Iris pigment epithelial cell (primary cell): ENCODE data around the gene GRIK5.
"Not testable (repeated sequence)": the region's sequence is repeated elsewhere in the genome, so short reads cannot be mapped to it uniquely, and the experiment has no call there.

Source experiments
- DNase-seq: peaks from one replicate; pipeline ENCODE4 v3.0.0-alpha.2; 2011; ENCODE audit warnings: low read depth

GRIK5 gene

DNA sequence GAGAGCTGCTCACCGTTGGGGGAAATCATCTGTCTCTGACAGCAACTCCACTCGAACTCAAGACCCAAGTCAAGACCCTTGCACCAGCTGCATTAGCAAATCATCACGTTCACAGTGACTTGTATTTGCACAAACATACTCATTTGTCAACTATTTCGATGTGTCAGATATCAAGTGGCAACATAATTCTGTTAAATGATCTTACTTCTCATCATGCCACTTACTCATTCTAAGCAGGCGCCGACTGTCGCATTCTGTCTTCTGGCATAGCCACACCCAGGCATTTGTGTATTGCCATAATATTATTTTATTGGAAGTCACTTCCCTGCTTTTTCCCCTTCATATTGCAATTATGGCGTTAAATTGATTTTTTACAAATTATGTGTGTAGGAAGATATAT lies 53.0 kb downstream of the GRIK5 start:
- no peak for DNase-seq

- not testable (repeated sequence) for DNase-seq
Measured at GRCh38 chr19:42012747-42013146, 57.3 kb downstream of the GRIK5 start.

- peak; percentile 52 for DNase-seq
Measured at GRCh38 chr19:42010245-42011126, 59.5 kb downstream of the GRIK5 start.

- no peak for DNase-seq
Measured at GRCh38 chr19:42006569-42006968, 63.4 kb downstream of the GRIK5 start.

DNA sequence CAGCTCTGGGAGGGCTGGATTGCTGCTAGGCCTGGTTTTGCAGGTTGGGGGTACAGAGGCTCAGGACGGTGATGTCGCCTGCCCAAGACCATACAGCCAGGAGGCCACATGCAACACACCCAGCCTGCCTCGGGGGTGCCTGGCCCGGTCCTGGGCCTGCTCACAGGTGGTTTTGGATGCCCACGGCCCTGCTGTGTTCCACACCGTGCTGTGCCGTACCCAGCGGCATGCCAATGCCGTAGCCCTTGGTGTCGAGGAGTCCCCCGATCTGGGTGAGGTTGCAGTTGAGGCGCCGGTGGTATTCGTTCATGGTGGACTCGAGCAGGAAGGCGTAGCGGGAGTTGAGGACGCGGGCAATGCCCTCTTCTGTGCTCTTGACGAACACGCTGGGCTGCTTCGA lies 64.5 kb downstream of the GRIK5 start:
- no peak for DNase-seq

DNA sequence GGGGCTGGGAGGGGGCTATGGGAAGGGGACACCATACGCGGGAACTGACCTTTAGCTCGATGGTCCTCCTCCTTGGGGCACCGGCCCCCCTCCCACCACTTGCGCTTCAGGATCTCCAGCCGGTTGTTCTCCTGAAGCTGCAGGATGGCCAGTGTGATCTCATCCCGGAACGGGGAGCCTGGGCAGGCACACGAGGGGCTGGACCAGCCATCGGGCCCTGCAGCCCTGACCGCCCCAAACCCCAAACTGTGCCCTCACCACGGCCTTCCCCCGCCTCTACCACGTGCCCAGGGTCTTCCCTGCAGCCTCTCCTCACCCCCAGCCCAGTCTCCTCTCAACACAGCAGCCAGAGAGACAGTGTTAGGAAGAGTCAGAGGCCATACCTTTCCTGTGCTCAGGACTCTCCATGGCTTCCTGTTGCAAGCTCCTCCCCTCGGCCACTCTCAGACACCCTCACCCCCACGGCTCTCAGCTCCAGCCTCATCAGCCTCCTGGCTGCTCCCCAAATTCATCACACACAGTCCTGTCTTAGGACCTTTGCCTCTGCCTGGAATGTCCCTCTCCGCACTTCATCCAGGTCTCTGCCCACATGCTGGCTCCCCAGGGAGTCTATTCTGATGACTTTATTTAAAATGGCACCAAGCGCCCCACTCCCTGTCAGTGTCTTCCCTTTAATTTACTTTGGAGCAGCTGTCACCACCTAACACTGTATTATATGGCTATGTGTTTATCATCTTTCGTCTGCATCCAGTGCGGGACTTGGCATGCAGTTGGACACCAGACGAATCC lies 66.3 kb downstream of the GRIK5 start:
- DNase-seq = no peak

GRCh38 chr19:41999878-42000208 lies 70.2 kb downstream of the GRIK5 start:
- no peak for DNase-seq

GRCh38 chr19:41999071-41999877 lies 70.7 kb downstream of the GRIK5 start:
- DNase-seq = no peak

- peak; percentile 59 for DNase-seq
Measured at GRCh38 chr19:41998246-41999020, 71.6 kb downstream of the GRIK5 start.

GRCh38 chr19:41997851-41998229 lies 72.2 kb downstream of the GRIK5 start:
- DNase-seq = no peak

- peak; percentile 44 for DNase-seq
Measured at GRCh38 chr19:41997121-41997850, 72.7 kb downstream of the GRIK5 start.

DNA sequence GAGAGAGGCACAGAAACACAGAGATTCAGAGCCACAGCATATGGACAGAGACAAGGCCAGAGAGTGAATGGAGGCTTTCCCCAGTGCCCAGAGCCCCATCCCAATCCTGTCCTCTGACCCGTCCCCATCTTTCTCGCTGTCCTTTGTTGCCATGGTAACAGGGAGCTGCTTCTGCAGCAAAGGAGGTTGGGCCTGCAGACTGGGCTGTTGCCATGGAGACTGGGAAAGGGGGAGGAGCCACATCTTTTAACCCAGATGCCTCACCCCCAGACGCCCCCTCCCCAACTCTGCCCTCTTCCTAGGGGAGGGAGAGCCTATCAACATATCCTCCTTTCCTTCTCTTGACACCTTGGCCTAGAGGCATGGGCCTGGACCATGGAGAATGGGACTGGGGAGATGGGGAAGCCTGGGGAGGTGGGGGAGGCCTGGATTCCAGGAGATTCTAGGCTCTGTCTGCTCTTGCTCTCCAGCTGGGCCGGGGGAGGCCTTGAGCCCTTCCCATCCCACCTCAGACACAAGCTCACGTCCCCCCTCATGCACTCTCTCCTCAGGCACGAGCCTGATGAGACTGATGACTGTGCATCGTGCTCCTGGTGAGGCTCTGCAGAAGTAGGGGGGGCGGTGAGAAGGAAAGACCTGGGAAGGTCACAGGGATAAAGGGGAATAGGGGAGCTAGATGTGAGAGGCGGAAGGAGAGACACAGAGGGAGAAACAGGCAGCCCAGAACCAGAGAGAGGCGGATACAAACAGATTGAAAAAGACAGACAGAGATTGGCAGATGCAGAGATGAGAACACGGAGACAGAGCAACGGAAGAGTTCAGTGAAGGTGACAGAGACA lies 73.8 kb downstream of the GRIK5 start:
- DNase-seq = no peak

- DNase-seq = no peak
Measured at GRCh38 chr19:41994994-41995958, 74.7 kb downstream of the GRIK5 start.

- DNase-seq = no peak
Measured at GRCh38 chr19:41994521-41994971, 75.5 kb downstream of the GRIK5 start.

- peak; percentile 78 for DNase-seq
Measured at GRCh38 chr19:41993612-41994483, 76.2 kb downstream of the GRIK5 start, which contains the start of gene ATP1A3. TSS of gene ATP1A3 (minus strand) at chr19:41994230. CDS start at chr19:41994076, 154 bp downstream.

DNA sequence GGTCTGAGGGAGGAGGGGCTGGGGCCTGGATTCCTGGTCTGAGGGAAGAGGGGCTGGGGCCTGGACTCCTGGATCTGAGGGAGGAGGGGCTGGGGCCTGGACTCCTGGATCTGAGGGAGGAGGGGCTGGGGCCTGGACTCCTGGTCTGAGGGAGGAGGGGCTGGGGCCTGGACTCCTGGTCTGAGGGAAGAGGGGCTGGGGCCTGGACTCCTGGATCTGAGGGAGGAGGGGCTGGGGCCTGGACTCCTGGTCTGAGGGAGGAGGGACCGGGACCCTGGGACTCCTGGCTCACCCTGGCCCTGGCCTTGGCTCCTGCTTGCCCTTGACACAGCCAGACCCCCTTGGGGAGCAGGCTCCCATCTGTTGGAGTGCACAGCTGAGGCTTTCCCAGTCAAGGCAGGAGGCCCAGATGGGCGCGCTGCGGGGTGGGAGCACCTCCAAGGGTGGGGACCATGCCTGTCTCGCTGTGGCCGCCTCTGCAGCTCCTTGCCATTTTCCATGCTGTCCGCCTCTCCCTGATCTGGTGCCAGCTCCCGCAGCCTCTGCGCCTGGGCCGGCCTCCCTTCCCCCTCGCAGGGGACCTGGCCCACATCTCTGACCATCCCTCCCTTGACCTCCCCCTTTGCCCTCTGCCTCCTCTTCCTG lies 78.0 kb downstream of the GRIK5 start:
- DNase-seq = not testable (repeated sequence)

DNA sequence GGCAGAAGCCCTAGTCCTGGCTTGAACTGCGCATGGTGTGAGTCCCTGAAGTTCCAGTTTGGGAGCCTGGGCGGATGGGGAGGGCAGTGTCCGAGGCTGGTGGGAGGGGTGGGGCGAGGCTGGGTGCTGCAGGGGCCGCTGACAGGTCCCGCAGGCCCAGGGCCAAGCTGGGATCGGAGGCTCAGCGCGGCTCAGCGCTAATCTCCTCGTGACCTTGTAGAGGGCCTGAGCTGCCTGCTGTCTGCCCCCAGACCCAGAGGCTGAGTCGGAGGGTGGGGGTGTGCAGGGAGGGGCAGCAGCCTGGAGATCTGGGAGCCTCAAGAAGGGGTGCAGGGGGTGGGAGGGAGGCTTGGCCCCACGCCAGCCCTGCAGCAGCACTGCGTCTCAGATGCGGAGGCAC lies 79.0 kb downstream of the GRIK5 start:
- DNase-seq = no peak
